HG03103 (cell line): Measurements from ENCODE around the gene PCBP3.

Experiments
- ATAC-seq: cut with Tn5 transposase; IDR thresholded peaks from one replicate; pipeline ENCODE4 v1.9.1; 2021; ENCODE audit warnings: low read depth; ENCODE audit not compliant: unreplicated experiment

PCBP3 gene

DNA sequence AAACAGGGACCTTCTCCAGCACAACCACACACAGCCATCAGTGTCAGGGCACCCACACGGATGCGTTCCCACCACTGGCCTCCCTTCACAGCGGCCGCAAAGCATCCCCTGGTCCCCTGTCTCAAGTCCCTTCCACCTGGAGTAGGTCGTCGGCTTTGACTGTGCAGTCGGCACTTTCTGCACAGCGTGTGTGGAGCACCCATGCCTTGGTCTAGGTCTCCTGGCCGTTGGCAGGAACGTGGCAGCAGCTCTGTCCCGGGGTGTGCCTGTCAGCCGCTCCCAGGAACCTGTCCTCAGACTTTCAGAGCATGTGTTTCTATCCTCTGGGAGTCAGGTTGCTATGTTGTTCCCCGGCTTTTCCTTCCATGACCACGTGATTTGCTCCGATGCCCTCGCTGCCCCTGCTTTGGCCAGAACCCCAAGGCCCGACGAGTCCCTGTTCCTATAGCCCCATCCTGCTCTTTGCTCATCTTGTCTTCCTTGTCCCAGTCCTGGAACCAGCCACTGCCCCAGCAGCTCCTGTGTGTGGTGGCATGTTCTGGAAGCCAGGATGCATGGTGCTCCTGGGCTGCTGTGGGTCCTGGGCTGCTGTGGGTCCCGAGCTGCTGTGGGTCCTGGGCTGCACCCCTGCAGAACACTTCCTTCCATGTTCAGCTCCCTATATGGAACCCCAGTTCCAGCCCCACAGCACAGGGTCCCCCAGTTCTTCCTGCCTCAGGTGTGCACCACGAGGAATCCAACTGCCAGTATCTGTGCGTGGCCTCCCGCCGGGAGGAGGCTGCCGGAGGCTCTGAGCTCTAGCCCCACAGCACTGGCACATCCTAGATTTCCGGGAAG lies 253.9 kb downstream of the PCBP3 start:
- no peak for ATAC-seq

DNA sequence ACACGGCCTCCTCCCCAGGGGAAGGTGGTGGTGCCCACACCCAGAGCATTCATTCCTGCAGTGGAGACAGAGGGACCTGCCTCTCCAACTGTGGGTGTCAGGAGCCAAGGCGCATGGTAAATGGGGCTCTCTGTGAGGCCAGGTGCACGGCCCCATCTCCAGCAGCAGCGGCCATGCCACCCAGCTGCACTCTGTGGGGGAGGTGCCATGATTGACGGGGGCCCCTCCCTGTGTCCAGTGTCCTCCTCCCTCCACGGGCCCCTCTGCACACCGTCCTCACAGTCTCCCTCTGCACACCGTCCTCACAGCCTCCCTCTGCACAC lies 254.5 kb downstream of the PCBP3 start:
- ATAC-seq = no peak

DNA sequence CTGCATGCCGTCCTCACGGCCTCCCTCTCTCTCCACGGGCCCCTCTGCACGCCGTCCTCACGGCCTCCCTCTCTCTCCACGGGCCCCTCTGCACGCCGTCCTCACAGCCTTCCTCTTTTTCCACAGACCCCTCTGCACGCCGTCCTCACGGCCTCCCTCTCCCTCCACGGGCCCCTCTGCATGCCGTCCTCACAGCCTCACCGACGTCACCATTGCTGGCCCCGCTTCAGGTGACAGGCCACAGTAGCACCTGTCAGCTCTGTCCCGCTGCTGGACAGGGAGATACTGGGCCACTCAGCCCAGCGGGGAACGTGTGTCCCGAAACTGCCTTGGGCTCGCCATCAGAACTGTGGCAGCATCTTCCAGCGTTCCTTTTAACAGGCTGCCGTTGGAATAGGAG lies 255.3 kb downstream of the PCBP3 start:
- no peak for ATAC-seq

DNA sequence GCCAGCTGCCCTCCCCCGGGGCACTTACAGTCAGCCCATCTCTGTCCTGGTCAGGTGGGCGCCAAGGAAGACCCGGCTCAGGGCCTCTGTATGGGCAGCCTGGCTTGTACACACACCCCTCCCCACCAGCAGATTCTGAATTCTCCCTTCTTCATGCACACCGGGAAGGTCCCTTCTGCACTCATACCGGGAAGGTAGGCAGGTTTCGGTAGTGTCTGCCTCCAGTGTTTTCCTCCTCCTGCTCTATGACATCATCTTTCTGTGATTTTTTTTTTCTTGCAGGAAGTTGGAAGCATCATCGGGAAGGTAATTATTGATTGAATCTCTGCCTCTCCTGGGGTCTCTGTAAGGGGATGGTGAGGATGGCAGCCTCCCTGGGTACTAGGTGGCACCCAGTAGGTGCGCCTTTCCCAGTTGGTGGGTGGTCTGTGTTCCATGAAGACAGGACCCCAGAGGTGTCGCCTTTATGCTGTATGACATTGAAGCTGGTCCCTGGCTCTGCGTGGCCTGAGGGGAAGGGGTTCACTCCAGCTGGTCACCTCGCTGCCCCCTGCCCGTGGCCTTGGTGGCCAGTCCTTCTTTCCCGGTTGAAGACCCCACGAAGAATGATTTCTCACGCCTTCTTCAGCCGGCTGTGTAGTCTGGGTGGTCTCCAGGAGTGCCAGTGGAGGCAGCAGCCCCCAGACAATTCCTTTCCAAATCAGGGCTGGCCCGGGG lies 255.9 kb downstream of the PCBP3 start:
- no peak for ATAC-seq

DNA sequence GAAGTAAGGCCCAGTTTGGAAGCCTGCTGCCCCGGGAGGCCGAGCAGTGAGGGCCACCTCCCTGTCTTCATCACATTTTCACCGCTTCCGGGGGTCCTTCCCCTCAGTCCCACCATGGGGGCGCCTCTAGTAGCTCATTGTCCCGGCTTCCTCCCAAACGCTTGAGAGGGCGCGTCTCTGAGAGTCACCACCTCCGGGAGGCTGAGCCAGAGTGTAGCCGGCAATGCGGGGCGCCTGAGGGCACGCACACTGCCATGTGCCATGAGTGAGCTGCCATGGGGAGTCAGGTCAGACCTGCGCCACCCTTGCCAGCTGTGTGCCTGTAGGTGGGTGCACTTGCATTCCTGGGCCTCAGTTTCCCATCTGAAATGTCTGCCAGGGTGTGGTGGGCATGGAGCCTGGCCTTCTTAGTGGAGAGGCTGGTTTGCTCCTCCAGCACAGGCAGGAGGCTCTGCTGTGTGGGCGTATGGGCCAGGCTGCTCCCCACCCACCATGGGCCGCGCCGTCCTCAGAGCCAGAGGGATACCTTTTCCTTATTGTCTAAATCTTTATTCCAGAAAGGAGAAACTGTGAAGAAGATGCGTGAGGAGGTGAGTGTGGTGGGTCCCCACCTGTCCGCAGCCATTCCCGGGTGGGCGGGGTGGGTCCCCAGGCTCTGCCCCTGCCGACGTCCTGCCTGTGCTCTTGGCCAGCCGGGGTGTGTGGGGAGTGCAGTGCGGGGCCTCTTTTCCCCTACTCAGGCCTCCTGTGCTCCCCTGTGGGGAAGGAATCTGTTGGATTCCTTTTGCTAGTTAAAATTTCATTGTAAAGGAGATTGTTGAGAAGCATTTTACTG lies 256.7 kb downstream of the PCBP3 start:
- ATAC-seq = no peak

- ATAC-seq = no peak
Measured at GRCh38 chr21:45901061-45901690, 257.7 kb downstream of the PCBP3 start.

GRCh38 chr21:45902292-45902995 lies 258.9 kb downstream of the PCBP3 start:
- ATAC-seq = no peak

- ATAC-seq = no peak
Measured at GRCh38 chr21:45905196-45905595, 261.7 kb downstream of the PCBP3 start.

DNA sequence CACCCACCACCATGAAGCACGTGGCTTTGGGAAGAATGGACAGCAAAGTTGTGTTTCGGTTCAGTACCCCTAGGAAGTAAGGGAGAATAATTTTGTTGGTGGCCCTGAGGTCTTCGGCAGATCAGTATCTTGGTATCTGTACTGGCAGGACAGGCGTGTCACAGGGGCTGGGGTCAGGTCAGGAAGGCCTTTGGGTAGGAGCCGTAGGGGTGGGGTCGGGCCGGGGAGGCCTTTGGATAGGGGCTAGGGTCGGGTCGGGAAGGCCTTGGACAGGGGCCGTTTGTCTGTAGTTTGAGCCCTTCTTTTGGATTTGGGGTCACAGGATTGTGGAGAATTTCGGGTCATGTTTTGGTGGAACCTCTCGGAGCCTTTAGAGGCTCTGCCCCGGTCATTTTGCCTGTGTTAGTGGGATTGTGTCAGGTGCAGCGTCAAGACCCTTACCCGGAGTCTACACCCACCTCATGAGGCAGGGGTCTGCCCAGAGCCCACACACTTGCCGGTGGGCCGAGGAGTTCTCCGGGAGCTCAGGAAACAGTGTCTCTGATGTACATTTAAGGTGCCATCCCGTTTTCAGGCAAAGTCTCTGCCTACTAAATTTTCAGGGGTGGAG lies 262.8 kb downstream of the PCBP3 start:
- ATAC-seq = no peak

- ATAC-seq = no peak
Measured at GRCh38 chr21:45906859-45907258, 263.3 kb downstream of the PCBP3 start.

DNA sequence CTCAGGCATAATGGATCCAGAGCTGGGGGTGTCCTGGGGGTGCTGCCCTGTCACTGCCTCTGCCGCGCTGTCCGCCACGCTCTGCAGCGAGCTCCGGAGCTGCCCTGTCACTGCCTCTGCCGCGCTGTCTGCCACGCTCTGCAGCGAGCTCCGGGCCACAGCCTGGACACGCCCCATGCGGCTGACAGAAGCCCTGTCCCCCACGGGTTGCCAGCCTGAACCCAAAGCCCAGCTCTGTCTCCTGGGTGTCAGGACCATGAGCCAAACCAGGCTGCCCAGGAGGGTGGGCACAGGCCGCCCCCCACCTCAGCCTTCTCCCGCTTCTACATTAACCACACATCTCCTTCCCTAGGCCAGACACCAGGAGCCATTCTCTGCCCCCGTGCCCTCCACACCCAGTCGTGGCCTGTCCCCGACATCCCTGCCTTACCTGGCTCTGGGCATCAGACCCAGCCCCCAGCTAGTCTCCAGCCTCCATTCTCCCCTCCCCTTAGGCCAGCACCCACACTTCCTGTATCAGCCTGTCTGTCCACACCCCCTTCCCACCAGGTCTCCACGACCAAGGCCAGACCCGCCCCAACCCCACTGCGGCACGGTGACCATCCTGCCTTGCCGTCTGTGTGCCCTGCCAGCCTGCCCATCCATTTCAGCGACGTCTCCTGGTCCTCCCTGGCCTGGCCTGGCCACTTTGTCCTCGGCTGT lies 265.2 kb downstream of the PCBP3 start:
- no peak for ATAC-seq

DNA sequence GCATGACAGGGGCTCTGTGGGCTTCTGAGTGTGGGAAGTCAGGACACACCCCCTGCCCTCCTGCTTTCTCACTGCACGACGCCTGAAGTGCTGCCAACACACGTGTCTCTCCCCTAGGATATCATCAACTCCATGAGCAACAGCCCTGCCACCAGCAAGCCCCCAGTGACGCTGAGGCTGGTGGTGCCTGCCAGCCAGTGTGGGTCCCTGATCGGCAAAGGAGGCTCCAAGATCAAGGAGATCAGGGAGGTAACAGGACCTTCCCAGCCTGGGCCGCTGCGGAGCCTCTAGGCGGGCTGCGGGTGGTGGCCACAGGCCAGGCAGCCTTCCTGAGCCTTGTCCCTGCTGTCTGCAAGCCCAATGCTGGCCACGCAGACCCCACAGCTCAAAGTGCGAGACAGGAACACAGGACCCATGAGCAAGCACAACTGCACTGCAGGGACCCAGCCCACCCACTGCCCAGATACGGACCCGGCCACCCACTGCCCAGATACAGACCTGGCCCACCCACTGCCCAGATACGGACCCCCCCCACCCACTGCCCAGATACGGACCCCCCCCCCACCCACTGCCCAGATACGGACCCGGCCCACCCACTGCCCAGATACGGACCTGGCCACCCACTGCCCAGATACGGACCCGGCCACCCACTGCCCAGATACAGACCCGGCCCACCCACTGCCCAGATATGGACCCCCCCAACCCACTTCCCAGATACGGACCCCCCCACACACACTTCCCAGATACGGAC lies 265.9 kb downstream of the PCBP3 start:
- no peak for ATAC-seq

DNA sequence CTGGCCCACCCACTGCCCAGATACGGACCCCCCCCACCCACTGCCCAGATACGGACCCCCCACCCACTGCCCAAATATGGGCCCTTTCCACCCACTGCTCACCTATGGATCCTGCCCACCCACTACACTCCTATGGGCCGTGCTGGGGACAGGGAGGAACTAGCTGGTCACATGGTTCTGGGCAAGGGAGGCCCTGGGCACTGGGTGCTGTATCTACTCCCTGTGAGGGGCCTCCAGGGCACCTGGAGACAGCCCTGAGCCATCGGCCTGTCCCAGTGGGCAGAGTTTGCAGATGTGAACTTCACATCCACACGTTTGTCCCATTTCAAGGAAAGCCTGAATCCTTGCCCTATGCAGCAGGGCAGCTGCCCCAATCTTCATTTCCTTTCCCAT lies 266.6 kb downstream of the PCBP3 start:
- no peak for ATAC-seq

- ATAC-seq = no peak
Measured at GRCh38 chr21:45910548-45911221, 267.2 kb downstream of the PCBP3 start.

DNA sequence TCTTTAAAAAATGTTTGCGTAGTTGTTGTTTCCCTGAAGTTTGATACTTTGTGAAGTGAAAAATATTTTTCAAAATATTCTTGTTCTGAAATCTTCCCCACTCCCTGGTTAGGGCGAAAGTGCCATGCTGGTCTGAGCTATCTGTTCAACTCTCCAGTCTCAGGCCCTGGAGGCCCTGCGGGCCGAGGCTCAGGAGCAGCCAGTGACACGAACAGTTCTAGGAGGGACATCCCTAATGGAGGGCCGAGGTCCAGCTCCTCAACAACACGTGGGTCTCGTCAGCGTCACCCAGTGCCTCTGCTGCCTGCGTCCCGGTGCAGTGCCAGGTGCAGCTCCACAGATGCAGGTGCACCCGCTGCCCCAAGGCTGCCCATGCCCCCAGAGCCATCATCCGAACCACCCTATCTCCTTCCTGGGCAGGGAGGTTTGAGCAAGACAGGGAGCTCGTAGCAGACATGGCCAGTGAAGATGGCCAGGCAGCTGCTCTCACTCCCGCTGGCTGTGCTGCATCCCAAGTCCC lies 268.3 kb downstream of the PCBP3 start:
- no peak for ATAC-seq

DNA sequence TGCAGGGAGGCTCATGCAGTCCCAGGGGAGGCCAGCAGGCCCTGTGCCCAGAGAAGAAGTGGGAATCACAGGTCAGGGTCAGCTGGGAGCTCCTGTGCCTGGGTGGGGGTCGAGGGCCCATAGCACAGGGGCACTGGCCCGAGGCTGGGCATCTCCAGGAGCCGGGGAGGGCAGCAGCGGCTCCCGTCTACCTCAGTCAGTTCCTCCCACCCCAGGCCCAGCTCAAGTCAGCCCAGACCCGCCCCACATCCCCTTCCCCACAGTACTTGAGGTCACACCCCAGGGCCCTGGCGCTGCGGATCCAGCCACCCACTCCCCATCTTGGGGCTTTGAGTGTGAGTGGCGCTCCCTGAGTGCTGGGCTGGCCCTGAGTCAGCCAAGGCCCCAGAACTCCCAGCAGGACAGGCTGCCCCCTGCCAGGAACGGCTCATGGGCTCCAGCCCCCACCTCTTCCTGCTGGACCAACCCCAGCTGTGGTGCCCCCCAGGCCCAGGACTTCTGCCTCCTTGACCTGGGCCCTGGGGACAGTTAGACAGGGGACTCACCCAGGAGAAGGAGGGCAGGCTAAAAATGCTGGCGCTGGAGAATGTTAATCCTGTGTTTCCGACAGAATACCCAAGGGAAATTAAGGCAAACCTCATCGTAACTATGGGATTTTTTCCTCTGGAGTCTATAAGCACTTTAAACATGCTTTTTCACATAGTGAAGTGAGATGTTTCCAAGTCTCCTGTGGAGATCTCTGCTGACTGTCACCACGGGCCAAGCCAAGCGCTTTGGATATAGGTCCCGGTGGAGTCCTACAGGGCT lies 269.3 kb downstream of the PCBP3 start:
- ATAC-seq = no peak

DNA sequence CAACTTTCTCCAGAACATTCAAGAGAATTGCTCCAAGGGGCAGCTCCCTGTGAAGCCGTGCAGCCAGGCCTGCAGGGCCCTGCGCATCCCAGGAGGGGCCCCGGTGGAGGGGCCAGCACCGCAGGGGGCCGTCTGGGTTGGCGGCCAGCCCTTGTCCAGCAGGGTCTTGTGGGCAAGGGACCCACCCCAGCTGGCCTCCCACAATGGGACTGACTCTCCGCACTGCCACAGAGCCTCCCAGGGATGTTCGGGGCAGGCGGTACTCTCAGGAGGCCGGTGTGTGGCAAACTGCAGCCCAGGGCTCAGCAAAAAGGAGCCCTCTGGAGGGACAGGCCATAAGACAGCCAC lies 269.9 kb downstream of the PCBP3 start:
- no peak for ATAC-seq
